ENCODE measurements around the gene DIP2C. TPM values are rescaled to one million over a fixed set of nuclear protein-coding genes. Genes with fewer than 3 reads are reported as not detected.

The DIP2C gene, protein sequence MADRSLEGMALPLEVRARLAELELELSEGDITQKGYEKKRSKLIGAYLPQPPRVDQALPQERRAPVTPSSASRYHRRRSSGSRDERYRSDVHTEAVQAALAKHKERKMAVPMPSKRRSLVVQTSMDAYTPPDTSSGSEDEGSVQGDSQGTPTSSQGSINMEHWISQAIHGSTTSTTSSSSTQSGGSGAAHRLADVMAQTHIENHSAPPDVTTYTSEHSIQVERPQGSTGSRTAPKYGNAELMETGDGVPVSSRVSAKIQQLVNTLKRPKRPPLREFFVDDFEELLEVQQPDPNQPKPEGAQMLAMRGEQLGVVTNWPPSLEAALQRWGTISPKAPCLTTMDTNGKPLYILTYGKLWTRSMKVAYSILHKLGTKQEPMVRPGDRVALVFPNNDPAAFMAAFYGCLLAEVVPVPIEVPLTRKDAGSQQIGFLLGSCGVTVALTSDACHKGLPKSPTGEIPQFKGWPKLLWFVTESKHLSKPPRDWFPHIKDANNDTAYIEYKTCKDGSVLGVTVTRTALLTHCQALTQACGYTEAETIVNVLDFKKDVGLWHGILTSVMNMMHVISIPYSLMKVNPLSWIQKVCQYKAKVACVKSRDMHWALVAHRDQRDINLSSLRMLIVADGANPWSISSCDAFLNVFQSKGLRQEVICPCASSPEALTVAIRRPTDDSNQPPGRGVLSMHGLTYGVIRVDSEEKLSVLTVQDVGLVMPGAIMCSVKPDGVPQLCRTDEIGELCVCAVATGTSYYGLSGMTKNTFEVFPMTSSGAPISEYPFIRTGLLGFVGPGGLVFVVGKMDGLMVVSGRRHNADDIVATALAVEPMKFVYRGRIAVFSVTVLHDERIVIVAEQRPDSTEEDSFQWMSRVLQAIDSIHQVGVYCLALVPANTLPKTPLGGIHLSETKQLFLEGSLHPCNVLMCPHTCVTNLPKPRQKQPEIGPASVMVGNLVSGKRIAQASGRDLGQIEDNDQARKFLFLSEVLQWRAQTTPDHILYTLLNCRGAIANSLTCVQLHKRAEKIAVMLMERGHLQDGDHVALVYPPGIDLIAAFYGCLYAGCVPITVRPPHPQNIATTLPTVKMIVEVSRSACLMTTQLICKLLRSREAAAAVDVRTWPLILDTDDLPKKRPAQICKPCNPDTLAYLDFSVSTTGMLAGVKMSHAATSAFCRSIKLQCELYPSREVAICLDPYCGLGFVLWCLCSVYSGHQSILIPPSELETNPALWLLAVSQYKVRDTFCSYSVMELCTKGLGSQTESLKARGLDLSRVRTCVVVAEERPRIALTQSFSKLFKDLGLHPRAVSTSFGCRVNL (N-terminal part only)
- total RNA-seq = 30.8 TPM
- long read RNA-seq, full-length matches to known transcripts = 1 of 22 reads
- long read RNA-seq, partial matches to known transcripts = 16 of 22 reads
- long read RNA-seq, other reads (novel, unspliced or antisense) = 5 of 22 reads

DNA sequence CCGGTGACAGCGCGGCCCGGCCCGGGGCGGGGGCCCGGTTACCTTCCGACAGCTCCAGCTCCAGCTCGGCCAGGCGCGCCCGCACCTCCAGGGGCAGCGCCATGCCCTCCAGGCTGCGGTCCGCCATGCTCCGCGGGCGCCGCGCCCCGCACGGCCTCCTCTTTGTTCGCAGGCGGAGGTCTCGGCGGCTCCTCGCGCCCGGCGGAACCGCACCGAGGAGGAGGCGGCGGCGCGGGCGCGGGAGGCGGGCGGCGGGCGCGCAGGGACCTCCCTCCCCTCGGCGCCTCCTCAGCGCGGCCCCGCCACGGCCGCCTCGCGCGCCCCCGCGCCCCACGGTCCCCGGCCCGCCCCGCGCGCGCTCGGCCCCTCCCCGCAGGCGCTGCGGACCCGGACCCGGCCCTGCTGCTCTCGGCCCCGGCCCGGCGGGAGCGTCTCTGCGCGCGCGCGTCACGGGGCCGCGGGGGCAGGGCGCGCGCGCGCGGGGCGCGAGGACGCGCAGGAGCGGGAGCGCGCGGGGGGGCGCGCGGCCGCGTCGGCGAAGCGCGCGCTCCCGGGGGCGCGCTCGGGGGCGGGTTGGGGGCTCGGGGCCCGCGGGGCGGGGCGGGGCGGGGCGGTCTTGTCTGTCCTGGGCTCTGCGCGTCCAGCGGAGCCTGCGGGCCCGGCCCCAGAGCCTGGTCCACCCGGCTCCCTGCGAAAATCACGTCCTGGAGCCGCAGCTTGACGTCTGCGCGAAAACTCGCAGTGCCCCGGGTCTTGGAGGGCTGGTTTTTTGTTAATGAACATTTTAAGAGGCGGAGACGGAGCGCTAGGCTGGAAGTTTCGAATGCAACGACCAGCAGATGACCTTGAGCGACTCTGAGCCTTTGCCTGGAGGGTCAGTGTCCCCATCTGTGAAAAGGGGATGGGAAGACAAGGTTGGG lies at the start of gene DIP2C:
Gene DIP2C, minus strand, starts transcription at position 217 of the 920 bp plus-strand sequence. Its CDS starts 90 bp downstream, at position 127.
- intact Hi-C loops (cut with micrococcal nuclease) = no loop called here
- Histone ChIP-seq H3K9me3 (replicated peaks) (peaks cover 9% of the 10 kb centered on the region), H3K27me3 (ENCODE audit: low read depth) (no peaks in the 10 kb centered on the region), H3K4me3 (peak within 1 kb of the TSS; percentile 89), H3K36me3 (no peaks in the 10 kb centered on the region), H3K4me1 (peaks cover 26% of the 10 kb centered on the region), H3K27ac (replicated peaks) (peak within 1 kb of the TSS; percentile 93)
- DNase-seq = peak; percentile 82
- TF ChIP-seq, protein P1, sequence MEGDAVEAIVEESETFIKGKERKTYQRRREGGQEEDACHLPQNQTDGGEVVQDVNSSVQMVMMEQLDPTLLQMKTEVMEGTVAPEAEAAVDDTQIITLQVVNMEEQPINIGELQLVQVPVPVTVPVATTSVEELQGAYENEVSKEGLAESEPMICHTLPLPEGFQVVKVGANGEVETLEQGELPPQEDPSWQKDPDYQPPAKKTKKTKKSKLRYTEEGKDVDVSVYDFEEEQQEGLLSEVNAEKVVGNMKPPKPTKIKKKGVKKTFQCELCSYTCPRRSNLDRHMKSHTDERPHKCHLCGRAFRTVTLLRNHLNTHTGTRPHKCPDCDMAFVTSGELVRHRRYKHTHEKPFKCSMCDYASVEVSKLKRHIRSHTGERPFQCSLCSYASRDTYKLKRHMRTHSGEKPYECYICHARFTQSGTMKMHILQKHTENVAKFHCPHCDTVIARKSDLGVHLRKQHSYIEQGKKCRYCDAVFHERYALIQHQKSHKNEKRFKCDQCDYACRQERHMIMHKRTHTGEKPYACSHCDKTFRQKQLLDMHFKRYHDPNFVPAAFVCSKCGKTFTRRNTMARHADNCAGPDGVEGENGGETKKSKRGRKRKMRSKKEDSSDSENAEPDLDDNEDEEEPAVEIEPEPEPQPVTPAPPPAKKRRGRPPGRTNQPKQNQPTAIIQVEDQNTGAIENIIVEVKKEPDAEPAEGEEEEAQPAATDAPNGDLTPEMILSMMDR (IDR thresholded peaks at IDR 0.05; ENCODE audit: borderline replicate concordance) = no peak

DNA sequence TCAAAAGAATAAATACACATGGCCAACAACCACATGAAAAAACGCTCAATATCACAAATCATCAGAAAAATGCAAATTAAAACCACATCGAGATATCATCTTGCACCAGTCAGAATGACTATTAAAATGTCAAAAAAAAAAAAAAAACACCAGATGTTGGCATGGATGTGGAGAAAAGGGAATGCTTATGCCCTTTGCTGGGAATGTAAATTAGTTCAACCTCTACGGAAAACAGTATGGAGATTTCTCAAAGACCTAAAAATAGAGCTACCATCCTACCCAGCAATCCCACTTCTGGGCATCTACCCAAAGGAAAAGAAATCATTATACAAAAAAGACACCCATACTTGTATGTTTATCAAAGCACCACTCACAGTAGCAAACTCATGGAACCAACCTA lies 45.0 kb upstream of the DIP2C start:
- no peaks in the 10 kb centered on the region for H3K36me3 ChIP-seq
- H3K4me3 ChIP-seq = no peak overlapping the region
- intact Hi-C loops (cut with micrococcal nuclease) = no loop called here
- peaks cover 28% of the 10 kb centered on the region for H3K27me3 ChIP-seq (ENCODE audit: low read depth)
- no peak overlapping the region for H3K27ac ChIP-seq (replicated peaks)
- no peak for DNase-seq
- TF ChIP-seq, protein P1 (IDR thresholded peaks at IDR 0.05; ENCODE audit: borderline replicate concordance) = no peak
- H3K9me3 ChIP-seq (replicated peaks) = no peaks in the 10 kb centered on the region
- no peaks in the 10 kb centered on the region for H3K4me1 ChIP-seq

DNA sequence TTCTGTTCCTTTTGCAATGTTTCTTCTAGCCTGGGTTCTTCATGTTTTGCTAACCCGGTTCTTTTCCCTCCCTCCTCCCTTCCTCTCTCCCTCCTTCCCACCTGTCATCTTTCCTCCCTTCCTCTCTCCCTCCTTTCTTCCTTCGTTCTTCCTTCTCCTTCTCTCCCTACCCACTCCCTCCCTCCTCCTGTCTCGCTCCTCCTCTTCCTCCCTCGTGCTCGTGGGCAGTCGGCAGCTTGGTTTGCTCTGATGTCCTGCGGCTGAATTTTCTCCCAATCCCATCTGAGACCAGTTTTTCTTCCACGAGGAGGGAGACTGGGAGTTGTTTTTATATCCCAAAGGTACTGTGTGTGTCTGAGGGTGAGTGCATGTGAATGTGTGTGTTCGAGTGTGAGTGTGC lies 43.6 kb upstream of the DIP2C start:
- intact Hi-C loops (cut with micrococcal nuclease) = no loop called here
- no peak overlapping the region for H3K27ac ChIP-seq (replicated peaks)
- TF ChIP-seq, protein P1 (IDR thresholded peaks at IDR 0.05; ENCODE audit: borderline replicate concordance) = no peak
- no peaks in the 10 kb centered on the region for H3K36me3 ChIP-seq
- no peaks in the 10 kb centered on the region for H3K4me1 ChIP-seq
- no peaks in the 10 kb centered on the region for H3K9me3 ChIP-seq (replicated peaks)
- no peak overlapping the region for H3K4me3 ChIP-seq
- peaks cover 28% of the 10 kb centered on the region for H3K27me3 ChIP-seq (ENCODE audit: low read depth)
- DNase-seq = no peak

DNA sequence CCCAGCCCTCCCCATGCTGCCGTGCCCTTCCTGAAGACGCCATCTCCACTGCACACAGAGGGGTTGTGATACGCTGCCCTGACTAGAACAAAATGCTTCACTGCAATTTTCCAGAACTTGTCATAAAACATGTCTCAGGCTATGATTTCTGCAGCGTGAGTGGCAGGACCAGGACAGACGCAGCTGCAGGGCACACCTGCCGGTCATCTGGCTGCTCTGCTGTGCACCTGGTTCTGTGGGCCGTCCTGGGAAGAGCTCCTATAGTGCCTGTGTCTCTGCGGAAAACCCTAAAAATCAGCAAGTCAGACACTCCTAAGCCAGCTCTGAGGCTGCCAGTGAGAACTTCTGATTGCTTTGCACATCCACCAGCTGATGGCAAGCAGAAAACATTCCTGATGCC lies 39.7 kb upstream of the DIP2C start:
- no peaks in the 10 kb centered on the region for H3K9me3 ChIP-seq (replicated peaks)
- no peaks in the 10 kb centered on the region for H3K4me1 ChIP-seq
- TF ChIP-seq, protein P1 (IDR thresholded peaks at IDR 0.05; ENCODE audit: borderline replicate concordance) = no peak
- no peak for DNase-seq
- H3K27me3 ChIP-seq (ENCODE audit: low read depth) = peaks cover 32% of the 10 kb centered on the region
- H3K4me3 ChIP-seq = no peak overlapping the region
- intact Hi-C loops (cut with micrococcal nuclease) = no loop called here
- H3K27ac ChIP-seq (replicated peaks) = no peak overlapping the region
- H3K36me3 ChIP-seq = no peaks in the 10 kb centered on the region
